Fibroblast of villous mesenchyme (primary cell): ENCODE data around the gene SLC30A10. TPM values are rescaled to one million over a fixed set of nuclear protein-coding genes. Genes with fewer than 3 reads are reported as not detected.
"Not testable (repeated sequence)": the region's sequence is repeated elsewhere in the genome, so short reads cannot be mapped to it uniquely, and the experiment has no call there.

Experiments
- DNase-seq: peaks from one replicate; pipeline ENCODE4 v3.0.0-alpha.2; 2010; ENCODE audit warnings: low read depth
- H3K4me3 ChIP-seq: 2 replicates; pipeline ENCODE4 v1.5.1; 2011; ENCODE audit warnings: low read depth, mild to moderate bottlenecking, low read length
- total RNA-seq: library from RNA; depleted of rRNA; stranded (reverse); fragments of >200 nt; gene quantifications from 2 replicates; pipeline ENCODE4 v1.2.3, GENCODE V29; 2012
- TF ChIP-seq, protein P1 (sequence below): IDR thresholded peaks from 2 replicates; pipeline ENCODE4 v1.5.1; 2012; ENCODE audit warnings: low read depth, mild to moderate bottlenecking, low read length; ENCODE audit not compliant: insufficient read depth

SLC30A10 gene
- total RNA-seq, 1 donor, result not detected

DNA sequence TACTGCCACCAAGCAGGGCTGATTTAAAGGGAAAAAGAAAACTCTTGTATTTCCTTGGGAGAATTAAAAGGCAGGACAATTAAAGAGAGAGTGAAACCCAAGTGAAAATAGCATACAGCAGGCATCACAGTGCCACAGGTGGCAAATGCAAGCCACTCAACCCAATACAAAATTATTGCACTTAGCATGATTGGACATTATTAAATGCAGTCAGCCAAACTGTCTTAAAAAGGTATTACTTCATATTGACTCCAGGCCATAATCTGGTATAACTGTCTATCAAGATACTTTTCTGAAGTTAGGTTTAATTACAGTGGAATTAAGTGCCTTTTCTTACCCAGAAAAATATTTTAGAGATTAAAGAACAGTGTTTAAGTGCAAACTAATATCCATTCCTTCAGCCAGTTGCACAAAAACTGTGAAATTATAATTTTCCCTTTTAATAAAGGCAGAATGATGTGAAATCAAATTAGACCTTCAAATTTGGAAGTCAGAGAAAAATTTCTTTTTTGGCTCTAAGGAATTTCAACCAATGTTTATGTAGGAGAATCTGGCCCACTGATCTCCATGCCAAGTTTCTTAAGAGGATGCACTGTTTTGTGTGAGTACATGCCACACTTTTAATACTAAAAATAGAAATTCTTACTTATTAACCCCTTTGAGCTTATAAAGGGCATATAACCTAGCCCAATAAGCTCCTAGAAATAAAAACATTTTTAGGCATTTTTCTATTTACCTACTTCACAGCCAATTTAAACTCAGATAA is 15.2 kb downstream of the SLC30A10 start:
- TF ChIP-seq, protein P1, sequence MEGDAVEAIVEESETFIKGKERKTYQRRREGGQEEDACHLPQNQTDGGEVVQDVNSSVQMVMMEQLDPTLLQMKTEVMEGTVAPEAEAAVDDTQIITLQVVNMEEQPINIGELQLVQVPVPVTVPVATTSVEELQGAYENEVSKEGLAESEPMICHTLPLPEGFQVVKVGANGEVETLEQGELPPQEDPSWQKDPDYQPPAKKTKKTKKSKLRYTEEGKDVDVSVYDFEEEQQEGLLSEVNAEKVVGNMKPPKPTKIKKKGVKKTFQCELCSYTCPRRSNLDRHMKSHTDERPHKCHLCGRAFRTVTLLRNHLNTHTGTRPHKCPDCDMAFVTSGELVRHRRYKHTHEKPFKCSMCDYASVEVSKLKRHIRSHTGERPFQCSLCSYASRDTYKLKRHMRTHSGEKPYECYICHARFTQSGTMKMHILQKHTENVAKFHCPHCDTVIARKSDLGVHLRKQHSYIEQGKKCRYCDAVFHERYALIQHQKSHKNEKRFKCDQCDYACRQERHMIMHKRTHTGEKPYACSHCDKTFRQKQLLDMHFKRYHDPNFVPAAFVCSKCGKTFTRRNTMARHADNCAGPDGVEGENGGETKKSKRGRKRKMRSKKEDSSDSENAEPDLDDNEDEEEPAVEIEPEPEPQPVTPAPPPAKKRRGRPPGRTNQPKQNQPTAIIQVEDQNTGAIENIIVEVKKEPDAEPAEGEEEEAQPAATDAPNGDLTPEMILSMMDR, result no peak
- no peak for DNase-seq
- no peak overlapping the region for H3K4me3 ChIP-seq

DNA sequence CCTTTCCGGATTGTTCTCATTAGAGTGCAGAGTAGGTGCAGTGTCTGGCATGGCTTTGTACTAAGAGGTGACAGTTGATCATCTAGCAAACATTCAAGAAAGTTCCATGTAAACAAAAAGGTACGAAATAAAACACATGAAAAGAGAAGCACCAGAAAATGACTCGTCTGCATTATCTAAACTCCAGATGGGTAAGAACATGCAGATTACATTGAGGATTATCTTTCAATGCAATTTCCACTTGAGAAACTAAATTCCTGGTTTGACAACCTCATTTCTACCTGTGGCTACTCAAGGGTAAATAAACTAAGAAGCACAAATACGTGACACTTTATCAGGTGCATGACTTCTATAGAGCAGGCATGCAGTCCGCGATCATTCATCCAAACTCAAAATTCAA is 17.6 kb downstream of the SLC30A10 start:
- no peak for DNase-seq
- no peak overlapping the region for H3K4me3 ChIP-seq
- TF ChIP-seq, protein P1, result no peak

DNA sequence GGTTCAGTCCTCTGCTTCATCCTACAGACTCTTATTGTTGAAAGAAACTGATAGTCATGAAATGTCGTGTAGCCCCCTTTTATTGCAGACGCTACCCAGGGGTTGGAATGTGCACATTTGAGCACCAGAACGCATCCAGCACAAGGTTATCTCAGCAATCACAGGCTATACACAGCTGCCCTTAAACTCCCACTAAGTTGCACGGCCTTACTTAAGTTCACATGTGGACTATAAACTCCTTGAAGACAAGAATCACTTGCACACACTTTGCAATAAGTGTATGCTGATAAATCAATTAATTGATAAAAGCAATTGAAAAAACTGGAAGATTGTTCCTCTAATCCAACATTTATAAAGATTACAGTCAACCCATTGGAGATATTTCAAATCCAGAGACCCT is 18.9 kb downstream of the SLC30A10 start:
- TF ChIP-seq, protein P1, result no peak
- H3K4me3 ChIP-seq, result no peak overlapping the region
- DNase-seq, result no peak

DNA sequence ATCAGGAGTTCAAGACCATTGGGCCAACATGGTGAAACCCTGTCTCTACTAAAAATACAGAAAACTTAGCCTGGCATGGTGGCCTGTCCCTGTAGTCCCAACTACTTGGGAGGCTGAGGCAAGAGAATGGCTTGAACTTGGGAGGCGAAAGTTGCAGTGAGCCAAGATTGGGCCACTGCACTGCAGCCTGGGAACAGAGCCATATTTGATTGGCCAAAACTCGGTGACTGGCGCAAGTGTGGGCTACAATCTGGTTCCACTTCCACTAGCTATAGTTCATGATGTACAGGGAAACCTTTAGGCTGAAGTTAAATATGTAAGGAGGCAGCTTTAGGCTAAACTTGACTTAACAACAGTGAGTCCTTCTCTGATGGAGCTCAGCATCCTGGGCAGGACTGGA is 20.2 kb downstream of the SLC30A10 start:
- no peak overlapping the region for H3K4me3 ChIP-seq
- DNase-seq, result no peak
- TF ChIP-seq, protein P1, result no peak

DNA sequence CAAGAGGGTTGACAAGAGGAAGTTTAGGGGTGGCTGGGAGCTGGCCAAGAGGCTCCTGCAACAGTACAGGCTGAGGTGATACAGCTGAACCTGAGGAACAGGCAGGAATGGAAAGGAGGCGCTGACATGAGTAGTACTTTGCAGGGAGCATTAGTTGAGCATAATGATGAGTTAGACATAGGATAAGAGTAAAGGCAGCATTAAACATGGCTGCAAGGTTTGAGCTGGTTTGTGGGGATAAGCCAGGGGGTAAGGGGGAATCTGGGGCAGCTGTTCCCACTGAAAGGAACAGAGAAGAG is 20.6 kb downstream of the SLC30A10 start:
- DNase-seq, result no peak
- no peak overlapping the region for H3K4me3 ChIP-seq
- TF ChIP-seq, protein P1, result no peak

DNA sequence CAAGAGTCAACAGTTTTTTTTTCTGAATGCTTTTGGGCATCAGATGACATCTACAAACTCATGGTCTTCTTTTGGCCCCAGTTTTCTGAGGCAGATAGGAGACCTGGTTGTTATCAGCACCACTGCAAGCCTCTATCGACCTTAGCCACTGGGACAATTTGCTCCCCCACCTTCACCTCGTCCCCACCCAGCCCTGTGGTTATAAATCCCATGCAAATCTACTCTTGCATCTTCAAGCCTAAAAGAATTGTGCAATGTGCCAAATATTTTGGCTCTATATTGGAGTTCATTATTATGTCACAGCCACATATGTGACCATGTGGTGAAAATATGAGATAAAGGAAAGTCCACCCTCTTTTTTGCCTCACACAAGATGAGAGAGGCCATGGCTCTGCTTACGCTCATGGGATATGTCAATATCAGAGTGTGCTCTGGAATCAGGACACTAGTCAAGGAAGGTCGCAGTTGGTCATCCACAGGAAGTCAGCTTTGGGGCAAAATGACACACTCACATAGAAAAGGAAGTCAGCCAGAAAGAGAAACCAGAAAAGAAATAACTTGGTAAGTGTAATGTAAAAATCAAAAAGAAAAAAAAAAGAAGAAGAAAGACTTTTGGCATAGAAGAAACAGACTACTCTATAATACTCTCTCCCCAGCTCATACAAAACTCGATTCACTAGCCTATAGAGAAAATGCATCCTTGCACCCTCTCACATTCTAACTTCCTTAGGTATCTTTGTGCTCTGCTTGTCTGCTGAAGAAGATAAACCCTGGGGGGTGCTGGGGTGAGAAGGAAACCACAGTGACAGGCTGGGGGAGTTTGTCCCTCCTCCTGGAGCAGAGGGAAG is 21.2 kb downstream of the SLC30A10 start:
- no peak for DNase-seq
- H3K4me3 ChIP-seq, result no peak overlapping the region
- TF ChIP-seq, protein P1, result no peak

DNA sequence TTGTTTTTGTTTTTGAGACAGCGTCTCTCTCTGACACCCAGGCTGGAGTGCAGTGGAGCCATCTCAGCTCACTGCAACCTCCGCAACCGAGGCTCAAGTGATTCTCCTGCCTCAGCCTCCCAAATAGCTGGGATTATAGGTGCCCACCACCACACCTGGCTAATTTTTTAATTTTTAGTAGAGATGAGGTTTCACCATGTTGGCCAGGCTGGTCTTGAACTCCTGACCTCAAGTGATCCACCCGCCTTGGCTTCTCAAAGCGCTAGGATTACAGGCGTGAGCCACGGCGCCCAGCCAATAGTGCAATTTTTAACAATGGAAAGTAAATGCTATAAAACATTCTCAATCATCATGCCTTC is 21.8 kb downstream of the SLC30A10 start:
- H3K4me3 ChIP-seq, DNase-seq: not testable (repeated sequence)
